ENCODE measurements around the gene SEMA4D.

SEMA4D gene

DNA sequence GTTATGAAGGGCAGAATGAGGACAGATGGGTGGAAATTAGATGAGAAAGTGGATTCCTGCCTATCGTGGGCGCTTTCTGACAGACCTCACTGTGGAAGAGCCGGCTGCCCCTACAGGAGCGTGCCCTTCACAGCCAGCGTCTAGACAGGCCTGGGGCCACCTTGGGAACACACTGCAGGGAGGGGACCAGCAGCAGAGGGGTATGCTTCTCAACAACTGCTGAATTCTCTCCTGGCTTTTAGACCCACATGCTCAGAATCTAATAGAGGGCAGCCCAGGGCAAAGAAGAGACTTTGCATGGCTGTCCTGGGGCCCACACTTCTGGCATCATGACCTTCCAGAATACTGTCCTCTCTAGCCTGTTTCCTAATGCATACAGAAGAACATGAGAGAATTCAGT, 2.1 kb upstream of the SEMA4D start:
- DNase-seq, result no peak

- peak; percentile 56 for DNase-seq
Observed at GRCh38 chr9:89498852-89499480, 1.1 kb upstream of the SEMA4D start.

- no peak for DNase-seq
Observed at GRCh38 chr9:89497257-89497963, 503 bp downstream of the SEMA4D start.

DNA sequence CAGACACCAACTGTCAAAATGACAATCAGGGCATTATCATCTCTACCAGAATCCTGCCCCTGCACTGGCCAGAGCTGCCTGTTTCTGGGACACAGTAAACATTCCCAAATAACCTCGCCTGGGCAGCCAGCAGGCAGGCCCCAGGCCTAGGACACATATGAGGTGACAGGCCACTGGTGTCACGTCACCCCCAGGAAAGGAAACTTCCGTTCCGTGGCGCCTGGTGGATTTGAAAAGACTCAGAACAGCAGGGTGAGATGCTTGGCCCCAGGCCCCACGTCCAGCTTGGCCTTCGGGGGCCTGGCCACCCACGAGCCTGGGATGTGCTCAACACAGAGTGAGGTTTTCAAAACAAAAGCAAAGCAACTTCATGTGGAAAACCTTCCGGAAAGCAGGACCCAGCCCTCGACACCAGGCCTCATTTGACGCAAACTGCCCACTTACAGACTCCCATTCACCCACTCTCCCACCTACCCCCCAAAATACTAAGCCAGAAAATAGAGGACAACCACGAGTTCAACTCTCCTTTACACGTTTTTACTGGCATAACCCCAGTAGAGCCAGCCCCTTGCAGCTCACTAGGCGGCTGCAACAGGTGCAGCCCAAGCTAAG, 1.2 kb downstream of the SEMA4D start:
- DNase-seq, result peak; percentile 69

- no peak for DNase-seq
Observed at GRCh38 chr9:89495824-89496560, 1.9 kb downstream of the SEMA4D start.

DNA sequence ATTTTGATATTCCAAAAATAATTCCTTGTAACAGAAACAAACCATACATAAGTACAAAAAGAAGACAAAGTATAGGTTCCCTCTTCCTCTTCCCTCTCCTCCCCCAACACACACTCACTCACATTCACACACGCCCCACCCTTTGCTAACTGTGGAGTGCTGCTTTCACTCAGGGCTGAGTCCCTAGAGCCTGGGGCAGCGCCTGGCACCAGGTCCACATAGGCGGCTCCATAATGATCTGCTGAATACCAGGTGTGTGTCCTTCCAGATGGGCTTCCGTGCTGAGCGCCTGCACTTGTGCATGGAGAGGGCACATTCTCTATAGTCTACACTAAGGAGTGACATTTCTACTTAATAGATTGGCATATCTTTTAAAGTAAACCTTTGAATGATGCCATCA, 3.7 kb downstream of the SEMA4D start:
- no peak for DNase-seq

DNA sequence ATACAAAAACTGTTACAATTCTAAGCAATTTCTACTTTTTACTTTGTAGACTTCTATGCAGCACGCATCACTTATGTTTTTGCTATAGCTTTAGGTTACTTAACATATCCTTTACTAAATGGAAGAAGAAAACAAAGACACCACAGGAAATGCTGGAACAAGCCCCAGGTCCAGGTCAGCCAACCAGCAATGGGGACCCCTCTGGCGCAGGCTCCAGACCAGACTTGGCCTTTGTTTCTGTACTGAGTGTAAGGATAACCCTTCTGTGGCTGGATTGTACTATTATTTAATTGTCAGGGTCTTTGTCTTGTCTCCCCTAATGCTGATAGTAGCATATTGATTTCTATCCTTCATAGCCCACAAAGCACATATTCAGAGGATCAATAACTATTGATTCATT, 4.2 kb downstream of the SEMA4D start:
- DNase-seq, result no peak

GRCh38 chr9:89493181-89493580, 4.7 kb downstream of the SEMA4D start:
- no peak for DNase-seq

DNA sequence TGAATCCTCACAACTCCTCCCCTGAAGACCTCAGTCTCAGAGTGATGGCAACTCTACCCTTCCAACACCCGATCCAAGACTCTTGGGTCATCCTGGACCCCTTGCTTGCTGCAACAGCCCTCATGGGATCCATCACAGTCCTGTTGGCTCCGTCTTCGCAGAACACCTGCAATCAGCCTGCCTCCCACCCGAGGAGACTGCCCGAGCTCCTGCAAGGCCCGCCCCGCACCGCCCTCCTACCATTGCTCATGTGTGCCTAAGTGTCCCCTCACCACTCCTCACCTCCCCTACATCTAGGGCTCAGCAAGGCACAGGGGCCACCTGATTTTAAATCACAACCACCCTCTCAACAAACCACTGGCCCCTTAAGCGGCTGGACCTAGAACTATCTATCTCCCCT, 5.3 kb downstream of the SEMA4D start:
- DNase-seq, result no peak

GRCh38 chr9:89491694-89492093, 6.2 kb downstream of the SEMA4D start:
- DNase-seq, result peak; percentile 71

DNA sequence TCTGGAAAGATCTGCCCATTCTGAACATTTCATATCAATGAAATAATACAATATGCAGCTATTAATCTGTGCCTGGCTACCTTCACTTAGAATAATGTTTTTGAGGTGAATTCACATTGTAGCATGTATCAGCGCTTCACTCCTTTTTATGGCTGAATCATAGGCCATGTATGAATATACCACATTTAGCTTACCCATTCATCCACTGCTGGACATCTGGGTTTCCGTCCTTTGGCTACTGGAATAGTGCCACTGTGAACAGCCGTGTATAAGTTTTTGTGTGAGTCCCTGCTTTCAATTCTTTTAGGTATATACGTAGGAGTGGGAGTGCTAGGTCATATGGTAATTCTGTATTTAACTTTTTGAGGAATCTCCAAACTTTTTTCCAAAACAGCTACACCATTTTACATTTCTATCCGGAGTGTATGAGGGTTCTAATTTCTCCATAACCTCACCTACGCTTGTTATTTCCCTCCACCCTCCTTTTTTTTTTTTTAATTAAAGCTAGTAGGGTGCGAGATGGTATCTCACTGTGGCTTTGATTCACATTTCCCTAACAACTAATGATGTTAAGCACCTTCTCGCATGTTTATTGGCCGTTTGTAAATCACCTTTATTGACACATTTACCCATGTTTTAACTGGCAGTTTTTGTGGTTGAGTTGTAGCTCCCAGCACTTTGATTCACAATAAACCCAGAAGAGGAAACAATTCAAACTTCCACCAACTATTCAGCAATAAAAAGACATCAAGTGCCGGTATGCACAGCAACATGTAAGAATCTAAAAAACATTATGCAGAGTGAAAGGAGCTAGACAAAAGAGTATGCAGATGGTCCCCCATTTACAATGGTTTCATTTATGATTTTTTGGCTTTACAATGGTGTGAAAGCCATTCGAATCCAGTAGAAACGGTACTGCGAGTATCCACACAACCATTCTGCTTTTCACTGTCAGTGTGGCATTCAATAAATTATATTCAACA, 8.1 kb downstream of the SEMA4D start:
- DNase-seq, result no peak

DNA sequence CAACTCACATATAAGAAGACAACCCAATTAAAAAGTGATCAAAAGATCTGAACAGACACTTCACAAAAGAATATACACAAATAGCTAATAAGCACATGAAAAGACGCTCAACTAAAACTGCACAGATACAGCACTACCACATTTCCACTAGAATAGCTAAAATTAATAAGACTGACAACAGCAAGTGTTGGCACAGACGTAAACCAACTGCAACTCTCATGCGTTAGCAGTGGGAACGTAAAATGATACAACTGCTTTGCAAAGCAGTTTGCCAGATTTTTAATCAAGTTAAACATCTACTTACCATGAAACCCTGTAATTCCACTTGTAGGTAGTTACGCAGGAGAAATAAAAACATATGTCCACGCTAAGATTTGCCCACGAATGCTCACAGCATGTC, 9.0 kb downstream of the SEMA4D start:
- DNase-seq, result no peak

GRCh38 chr9:89488131-89488530, 9.8 kb downstream of the SEMA4D start:
- DNase-seq, result no peak

- DNase-seq, result no peak
Observed at GRCh38 chr9:89486681-89487080, 11.2 kb downstream of the SEMA4D start.

DNA sequence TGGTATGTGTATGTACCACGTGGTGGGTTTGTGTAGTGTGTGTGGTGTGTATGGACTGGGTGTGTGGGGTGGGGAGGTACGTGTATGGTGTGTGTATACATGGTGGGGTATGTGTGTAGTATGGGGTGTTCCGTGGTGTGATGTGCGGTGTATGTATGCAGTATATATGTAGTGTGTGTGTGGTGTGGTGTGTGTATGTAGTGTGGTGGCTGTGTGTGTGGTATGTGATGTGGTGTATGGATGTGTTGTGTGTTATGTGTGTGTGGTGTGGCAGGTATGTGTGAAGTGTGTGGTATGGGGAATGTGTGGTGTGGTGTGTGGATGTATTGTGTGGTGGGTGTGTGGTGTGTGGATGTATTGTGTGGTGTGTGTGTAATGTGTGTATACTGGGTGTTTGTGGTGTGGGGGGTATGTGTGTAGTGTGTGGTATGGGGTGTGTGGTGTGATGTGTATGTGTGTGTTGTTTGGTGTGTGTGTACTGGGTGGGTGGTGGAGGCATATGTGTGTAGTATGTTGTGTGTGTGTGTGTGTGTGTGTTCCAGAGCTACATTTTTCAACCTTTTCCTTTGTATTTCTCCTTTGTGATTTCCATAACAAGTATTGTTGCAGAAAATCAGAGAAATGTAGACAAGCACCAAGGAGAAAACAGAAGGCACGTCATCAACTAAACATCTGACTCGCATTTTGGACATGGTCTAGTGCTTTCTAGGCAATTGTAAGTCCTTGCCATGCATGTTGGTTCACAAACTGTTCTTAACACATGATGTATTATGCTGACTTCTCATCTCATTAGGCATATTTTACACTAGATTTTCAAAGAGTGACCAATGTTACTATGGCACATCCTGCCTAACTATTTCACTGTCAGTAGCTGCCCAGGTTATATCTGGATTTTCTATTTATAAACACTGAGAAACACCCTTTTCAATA, 13.2 kb downstream of the SEMA4D start:
- DNase-seq, result no peak

- DNase-seq, result peak; percentile 84
Observed at GRCh38 chr9:89483592-89484474, 14.1 kb downstream of the SEMA4D start.

DNA sequence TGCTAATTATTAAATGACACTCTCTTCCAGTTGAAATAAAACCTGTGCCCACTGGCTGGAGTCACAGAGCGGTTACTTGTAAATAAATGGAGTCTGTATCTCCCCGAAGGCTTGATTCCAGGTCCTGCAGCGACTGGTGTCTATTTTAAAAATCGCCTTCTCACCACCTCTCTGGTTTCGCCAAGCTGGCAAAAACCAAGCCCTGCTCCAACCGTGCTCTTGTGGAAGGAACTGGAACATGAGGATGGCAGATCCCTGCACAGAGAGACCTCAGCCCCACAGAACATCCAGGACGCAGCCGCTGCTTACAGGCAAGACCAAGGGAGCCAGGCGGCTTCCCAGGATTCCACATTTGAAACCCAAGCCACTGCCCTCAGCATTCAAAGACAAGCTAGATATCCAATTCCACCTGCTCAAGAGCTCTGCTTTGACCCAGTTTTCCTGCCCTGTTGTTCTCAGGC, 15.0 kb downstream of the SEMA4D start:
- no peak for DNase-seq

DNA sequence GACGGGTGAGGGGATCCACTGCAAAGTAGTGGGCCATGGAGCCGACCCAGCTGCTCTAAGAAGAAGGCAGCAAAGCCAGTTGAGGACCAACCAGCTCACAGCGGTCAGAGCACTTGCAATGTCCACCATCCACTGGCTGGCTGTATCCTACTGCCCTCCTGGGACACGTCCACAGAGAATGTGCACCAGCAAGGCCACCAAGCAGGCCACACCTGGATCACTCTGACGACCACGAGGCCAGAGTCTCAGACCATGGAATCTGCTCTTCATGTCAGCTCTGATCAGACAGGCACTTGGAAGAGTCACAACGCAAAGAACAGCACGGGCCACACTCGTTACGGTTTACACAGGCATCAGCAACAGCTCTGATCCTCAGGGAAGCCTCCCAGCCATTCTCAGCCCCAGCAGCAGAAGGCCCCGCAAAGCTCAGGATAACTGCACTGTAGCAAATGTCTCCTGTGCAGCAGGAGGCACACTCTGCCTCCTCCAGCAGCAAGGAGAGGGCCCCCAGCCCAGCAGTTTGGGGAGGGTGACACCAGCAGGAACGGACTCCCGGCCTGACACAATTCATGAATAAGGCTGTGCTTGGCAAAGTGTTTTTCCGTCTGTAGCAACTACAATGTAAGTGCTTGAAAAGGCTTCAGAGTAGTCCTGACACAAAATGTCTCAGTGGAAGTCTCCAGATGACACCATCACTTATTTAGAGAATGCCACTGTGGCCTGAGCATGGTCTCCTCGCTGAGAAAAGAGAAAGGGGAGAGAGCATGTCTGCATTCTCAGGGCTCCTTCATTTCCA, 15.7 kb downstream of the SEMA4D start:
- no peak for DNase-seq

DNA sequence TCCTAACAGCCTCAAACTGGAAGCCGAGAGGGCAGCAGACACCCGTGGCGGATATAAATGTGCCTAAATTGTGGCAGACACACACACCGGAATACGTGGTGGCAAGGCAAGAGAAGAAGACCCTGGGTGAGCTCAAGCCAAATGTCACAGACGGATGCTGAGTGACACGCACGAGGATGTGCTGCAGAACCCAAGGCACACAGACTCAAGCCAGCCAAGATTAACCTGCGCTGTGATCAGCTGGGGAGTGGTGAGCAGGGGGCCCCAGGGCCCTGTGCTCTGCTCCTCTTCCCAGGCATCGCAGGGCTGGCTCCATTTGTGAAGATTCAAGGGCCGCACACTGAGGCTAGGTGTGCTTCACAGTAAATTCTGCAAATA, 16.4 kb downstream of the SEMA4D start:
- no peak for DNase-seq
